ENCODE results near the gene CHMP5.

DNA sequence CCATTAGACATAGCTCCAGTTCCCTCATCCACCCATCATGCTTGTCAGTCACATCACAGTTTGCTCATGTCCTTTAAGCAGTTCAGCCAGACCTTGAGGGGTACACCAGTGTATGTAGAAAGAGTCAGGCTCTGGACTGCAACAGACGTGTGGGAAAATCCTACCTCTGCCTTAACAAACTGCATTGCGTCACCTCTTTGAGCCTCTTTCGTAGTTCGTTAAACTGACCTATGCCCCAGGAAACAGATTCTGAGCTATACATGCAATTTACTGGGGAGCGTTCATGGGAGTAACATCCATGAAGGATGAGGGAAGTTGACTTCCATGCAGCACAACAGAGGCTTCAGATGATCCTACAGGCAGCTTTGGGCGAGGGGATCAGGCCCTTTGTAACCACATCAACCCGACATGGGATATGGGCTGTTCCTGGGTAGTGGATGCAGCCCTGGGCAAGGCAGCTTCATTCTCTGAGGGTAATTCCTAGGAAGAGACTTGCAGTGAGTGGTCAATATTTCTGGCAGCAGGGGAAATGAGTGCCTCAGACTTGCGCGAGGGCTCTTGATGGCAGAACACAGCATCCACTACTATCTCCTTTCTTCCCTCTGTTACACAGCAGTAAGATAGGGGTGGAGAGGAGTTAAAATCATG, 20.6 kb upstream of the CHMP5 start:
- TF ChIP-seq, protein P1, sequence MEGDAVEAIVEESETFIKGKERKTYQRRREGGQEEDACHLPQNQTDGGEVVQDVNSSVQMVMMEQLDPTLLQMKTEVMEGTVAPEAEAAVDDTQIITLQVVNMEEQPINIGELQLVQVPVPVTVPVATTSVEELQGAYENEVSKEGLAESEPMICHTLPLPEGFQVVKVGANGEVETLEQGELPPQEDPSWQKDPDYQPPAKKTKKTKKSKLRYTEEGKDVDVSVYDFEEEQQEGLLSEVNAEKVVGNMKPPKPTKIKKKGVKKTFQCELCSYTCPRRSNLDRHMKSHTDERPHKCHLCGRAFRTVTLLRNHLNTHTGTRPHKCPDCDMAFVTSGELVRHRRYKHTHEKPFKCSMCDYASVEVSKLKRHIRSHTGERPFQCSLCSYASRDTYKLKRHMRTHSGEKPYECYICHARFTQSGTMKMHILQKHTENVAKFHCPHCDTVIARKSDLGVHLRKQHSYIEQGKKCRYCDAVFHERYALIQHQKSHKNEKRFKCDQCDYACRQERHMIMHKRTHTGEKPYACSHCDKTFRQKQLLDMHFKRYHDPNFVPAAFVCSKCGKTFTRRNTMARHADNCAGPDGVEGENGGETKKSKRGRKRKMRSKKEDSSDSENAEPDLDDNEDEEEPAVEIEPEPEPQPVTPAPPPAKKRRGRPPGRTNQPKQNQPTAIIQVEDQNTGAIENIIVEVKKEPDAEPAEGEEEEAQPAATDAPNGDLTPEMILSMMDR (IDR thresholded peaks at IDR 0.05): no peak
- TF ChIP-seq POLR2A (IDR thresholded peaks at IDR 0.05): no peak

Measured in thyroid gland (tissue), 4 donors.